ENCODE measurements around the gene PDS5B.

Gene PDS5B

GRCh38 chr13:32733690-32734089 is 147.4 kb downstream of the PDS5B start:
- no peak for DNase-seq

DNA sequence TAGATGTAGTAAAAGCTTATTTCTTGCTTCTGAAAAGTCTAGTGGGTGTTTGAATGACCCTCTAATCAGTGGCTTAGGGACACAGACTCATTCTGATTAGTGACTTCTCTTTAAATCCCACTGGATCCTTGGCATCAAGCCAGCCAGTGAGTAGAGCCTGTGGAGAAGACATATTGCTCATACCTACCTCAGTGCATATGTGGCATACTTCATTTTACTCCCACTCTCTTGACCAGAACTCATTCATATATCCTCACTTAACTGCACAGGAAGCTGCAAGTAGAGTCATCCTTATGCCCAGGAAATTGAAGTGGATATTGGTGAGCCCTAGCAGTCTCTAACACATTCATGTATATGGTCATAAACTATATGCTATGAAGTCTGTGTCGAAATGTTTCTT is 148.3 kb downstream of the PDS5B start:
- peak; percentile 28 for DNase-seq

GRCh38 chr13:32735859-32736258 is 149.6 kb downstream of the PDS5B start:
- no peak for DNase-seq

- DNase-seq, result no peak
Measured at GRCh38 chr13:32736648-32737047, 150.4 kb downstream of the PDS5B start.

DNA sequence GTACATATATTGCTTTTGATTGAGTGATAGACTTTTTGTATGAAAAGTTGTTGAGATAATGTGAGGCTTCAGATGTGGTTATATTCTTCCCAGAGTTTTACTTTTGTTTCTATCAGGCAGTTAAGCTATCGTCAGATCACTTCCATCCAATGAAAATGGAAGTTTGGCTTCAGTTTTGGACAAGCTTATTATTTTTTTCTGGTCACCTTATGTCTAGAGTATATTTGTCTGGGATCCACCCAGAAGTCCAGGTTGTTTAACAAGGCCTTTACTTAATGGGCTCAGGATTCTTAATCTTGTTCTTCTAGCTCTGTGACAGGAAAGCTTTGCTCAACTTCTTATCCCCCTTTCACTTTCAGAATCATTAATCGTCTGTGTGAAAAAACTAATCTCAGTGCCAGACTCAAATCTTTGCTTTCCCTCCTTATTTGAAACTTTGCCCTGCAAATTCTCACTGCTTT is 150.9 kb downstream of the PDS5B start:
- DNase-seq, result no peak

GRCh38 chr13:32737679-32738078 is 151.4 kb downstream of the PDS5B start:
- no peak for DNase-seq

GRCh38 chr13:32745509-32745908 is 159.3 kb downstream of the PDS5B start:
- no peak for DNase-seq

DNA sequence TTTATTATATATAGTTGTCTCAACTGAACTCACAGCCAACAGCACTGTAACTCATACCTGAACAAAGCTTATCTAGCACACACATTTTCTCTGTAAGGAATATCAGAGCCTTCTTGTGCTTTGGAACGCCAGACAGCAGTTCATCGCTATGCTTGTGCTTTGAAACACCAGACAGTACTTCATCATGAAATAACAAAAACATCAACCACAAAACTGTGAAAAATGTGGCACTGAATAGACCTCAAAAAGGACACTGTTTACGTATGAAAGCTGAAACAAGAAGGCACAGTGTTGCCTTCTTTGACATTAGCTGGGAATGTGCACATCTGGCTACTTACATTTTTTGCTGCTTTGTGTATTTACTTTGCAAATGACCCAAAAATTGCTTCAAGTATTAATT is 160.2 kb downstream of the PDS5B start:
- no peak for DNase-seq

DNA sequence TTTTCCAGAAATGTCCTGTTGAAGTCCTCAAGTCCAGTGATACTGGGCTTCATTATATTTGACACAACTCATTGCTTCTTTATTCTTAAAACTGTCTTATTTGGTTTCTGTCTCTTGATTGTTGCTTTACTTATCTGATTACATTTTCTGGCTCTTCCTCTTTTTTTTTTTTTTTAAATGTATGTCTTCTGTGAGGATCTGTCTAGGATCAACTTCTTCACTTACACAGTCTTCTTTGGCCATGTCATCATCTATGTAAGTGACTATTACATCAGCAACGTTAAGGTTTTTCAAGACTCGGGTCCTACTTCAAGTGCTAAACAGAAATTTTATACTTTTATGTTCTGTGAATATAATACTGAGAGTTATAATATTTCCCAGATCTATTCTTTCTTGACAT is 162.1 kb downstream of the PDS5B start:
- no peak for DNase-seq

GRCh38 chr13:32751340-32751739 is 165.1 kb downstream of the PDS5B start:
- DNase-seq, result no peak

DNA sequence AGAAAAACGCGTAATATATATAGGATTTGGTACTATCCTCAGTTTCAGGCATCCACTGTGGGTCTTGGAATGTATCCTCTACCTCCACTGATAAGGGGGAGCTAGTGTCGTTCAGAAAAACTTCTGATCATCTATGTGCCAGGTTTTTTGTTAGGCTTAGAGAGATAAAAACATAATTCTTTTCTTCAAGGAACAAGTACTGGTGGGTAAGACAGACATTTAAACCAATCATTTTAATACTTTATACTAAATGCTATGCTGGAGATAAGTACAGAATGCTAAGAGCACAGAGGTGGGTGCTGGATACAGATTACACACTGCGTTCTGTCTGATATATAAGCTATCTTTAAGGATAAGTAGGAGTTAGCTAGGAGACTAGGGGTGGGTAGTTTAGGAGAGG is 166.1 kb downstream of the PDS5B start:
- no peak for DNase-seq

DNA sequence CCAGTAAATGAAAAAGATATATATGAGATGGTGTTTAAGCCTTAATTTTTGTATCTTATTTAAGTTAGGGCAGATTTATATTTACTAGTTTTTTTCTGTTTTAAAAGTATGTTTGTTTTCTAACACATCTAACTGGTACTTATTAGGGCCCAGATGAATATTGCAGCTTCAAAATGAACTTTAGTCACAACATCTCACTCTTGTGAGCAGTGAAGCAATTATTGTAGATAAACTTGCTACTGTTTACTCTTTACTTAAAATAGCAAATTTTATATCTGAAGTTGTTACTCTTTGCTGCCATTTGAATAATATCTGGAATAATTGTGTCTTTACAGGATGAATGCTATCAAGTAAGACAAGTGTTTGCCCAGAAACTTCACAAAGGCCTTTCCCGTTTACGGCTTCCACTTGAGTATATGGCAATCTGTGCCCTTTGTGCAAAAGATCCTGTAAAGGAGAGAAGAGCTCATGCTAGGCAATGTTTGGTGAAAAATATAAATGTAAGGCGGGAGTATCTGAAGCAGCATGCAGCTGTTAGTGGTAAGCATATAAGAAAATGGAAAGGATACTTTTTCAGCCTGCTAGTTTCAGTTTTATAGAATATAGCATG is 166.8 kb downstream of the PDS5B start:
- no peak for DNase-seq

GRCh38 chr13:32754179-32754578 is 167.9 kb downstream of the PDS5B start:
- no peak for DNase-seq

DNA sequence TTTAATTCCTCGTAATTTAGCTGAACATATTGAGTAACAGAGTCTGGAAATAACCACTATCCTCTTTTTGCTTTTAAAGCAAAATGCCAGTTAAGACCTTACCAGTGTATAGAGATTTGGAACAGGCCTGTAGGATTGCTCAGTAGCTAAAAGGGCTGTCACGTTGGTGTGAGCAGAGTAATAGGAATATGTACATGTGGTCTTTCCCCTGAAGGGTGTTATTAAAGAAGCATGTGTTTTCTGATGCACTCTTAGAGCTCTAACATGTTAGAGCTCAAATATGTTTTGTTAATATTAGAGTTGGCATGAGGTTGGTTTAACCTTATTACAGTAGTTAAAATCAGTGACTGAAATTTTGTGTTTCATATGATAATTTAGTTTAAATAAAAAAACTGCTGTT is 172.9 kb downstream of the PDS5B start:
- no peak for DNase-seq

DNA sequence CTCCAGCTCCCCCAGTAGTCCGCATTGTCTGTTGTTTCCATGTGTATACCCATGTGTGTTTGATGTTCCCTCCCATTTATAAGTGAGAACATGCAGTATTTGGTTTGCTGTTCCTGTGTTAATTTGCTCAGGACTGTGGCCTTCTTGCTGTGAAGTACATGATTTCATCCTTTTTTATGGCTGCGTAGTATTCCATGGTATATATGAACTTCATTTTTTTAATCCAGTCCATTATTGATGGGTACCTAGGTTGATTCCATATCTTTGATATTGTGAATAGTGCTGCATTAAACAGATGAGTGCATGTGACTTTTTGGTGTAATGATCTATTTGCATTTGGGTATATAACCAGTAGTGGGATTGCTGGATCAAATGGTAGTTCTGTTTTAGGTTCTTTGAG is 175.2 kb downstream of the PDS5B start:
- no peak for DNase-seq

GRCh38 chr13:32779119-32779518 is 192.9 kb downstream of the PDS5B start:
- DNase-seq, result no peak

DNA sequence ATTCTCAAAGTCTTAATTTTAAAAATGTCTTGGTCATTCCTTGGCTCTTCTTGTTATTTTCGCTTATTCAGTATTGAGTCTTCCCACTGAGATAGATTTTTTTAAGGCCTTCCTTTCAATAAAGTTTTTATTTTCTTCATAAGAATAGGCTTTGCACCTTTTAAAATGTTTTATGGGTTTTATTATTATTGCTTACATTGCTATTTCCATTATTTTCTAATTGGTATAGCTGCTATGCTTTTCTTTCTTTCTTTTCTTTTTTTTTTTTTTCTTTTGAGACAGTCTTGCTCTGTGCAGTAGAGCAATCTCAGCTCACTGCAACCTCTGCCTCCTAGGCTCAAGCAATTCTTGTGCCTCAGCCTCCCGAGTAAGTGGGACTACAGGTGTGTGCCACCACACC is 195.7 kb downstream of the PDS5B start:
- DNase-seq, result no peak

DNA sequence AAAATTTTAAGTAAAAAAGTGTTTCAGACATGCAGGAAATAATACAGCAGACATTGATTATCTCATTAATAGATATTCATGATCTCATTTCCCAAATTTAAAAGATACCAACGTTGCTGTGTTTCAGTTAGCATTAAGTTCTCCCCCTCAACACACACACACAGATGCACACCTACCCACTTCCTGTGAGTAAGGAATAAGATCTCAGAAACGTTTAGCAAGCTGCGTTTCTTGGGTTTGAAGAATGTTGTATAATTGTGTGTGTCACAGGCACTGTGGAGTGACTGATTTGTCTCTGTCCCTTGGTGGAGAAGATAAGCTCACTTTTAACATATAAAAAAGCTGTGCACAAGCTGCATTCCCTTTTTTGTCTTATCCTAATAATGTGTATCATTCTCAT is 196.8 kb downstream of the PDS5B start:
- DNase-seq, result peak; percentile 16

- DNase-seq, result no peak
Measured at GRCh38 chr13:32790731-32791130, 204.5 kb downstream of the PDS5B start.

DNA sequence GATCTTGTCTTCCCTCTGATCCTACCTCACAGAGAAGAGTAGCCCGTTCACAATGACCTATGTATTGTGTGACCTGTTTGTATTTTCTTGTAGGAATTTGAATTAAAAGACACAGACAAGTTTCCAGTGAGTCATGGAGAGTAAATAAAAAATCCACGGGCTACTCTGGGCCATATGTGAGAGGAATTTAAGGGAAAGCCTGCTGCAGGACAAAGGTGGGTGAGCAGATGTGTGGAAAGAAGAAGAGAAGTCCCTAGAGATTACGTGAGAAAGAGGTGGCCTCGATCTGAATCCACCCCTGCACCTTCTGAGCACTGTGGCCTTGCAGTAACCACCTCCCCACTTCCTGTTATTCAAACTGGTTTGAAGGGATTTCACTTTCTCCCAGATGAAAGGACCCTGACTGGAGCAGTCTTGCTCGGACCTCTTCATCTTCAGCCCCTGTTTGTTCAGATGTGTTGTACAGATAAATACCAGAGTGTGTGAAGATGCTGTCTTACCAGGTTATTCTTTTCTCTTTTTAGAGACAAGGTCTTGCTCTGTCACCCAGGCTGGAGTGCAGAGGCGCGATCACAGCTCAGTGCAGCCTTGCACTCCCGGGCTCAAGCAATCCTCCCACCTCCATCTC is 205.4 kb downstream of the PDS5B start:
- DNase-seq, result peak; percentile 44

GRCh38 chr13:32796754-32797153 is 210.5 kb downstream of the PDS5B start:
- DNase-seq, result no peak

DNA sequence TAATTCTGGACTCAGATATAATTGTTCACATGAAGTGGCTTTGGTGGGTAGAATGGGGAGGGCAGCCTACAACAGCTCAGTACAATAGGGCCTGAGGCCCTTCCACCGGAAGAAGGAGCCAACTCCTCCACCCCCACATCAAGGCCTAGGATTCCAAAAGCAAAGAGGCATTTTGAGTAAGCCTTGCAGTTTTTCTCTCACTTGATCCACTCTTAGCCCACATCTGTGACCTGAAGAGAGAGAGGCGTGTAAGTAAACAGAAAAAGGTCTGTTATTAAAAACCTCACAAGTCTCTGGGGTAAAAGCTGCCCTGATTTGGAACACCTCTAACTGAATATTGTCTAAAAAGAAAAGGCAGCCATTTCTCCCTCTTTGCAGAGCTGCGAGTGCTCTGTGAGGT is 215.9 kb downstream of the PDS5B start:
- no peak for DNase-seq

GRCh38 chr13:32804673-32805230 is 218.5 kb downstream of the PDS5B start:
- no peak for DNase-seq

DNA sequence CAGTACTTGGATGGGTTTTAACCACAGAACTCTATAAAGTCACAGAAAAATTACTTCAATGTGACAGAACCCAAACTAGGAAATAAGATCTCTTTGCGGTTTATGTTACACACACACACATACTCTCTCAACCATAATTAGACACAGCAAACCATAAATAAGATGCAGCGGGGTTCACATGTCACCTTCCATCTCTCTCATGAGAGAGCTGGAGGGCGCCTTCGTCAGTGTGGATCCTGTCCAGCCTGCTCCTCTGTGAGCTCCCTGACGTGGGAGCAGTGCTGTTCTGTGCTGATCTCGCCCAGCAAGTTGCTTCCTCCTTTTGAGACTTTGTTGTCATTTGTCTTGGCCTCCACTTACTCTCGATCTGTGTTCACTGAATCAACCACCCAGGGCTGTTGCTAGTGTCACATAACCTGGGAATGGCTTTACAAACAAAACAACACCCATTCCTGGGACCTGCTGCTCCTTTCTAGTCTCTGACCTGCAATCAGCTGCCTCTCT is 225.1 kb downstream of the PDS5B start:
- no peak for DNase-seq

Measured in stimulated activated CD4-positive, alpha-beta T cell treated with anti-CD3 and anti-CD28 coated beads, Interleukin-15, amount 100 ng/mL, for 24 hours (primary cell).